ENCODE measurements around the gene SHCBP1. TPM values are rescaled to one million over a fixed set of nuclear protein-coding genes. Genes with fewer than 3 reads are reported as not detected.

SHCBP1 gene
- total RNA-seq, 1 donor from 2014 or later = 18.7 TPM

DNA sequence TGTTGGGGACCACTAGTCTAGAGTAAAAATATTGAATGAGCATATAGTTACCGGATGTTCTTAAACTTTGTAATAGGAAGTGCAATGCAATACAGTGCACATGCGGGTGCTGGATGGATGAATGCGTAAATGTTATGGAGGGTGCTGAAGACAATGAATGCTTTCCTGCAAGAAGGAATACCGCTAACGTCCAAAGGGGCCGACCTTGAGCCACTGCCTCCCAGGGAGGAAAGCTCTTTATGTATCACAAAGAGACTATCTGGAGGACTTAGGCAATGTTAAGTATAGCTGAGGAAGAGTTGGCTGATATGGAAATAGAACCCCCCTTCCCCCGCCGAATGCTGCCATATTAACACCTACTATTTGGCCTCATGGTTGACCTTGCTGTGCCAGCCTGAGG is 27.5 kb upstream of the SHCBP1 start:
- no peaks in the 10 kb centered on the region for H3F3A ChIP-seq (ENCODE audit: low read depth)
- H3K27ac ChIP-seq = no peak overlapping the region
- TF ChIP-seq EZH2phosphoT487 (IDR thresholded peaks at IDR 0.05) = no peak
- TF ChIP-seq, protein P1, sequence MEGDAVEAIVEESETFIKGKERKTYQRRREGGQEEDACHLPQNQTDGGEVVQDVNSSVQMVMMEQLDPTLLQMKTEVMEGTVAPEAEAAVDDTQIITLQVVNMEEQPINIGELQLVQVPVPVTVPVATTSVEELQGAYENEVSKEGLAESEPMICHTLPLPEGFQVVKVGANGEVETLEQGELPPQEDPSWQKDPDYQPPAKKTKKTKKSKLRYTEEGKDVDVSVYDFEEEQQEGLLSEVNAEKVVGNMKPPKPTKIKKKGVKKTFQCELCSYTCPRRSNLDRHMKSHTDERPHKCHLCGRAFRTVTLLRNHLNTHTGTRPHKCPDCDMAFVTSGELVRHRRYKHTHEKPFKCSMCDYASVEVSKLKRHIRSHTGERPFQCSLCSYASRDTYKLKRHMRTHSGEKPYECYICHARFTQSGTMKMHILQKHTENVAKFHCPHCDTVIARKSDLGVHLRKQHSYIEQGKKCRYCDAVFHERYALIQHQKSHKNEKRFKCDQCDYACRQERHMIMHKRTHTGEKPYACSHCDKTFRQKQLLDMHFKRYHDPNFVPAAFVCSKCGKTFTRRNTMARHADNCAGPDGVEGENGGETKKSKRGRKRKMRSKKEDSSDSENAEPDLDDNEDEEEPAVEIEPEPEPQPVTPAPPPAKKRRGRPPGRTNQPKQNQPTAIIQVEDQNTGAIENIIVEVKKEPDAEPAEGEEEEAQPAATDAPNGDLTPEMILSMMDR (IDR thresholded peaks at IDR 0.05) = peak; percentile 11
- no peaks in the 10 kb centered on the region for H3K27me3 ChIP-seq
- H3K9me3 ChIP-seq (ENCODE audit: low read depth) = no peaks in the 10 kb centered on the region
- peaks cover 14% of the 10 kb centered on the region for H3K9me3 Mint-ChIP-seq
- no peak overlapping the region for H3K4me3 ChIP-seq
- no peak overlapping the region for H3K4me2 ChIP-seq
- no peaks in the 10 kb centered on the region for H3K4me1 ChIP-seq
- H3K36me3 Mint-ChIP-seq = no peaks in the 10 kb centered on the region
- DNase-seq (ENCODE audit: low spot score) = no peak
- no peaks in the 10 kb centered on the region for H3K36me3 ChIP-seq
- no peak overlapping the region for H3K4me3 Mint-ChIP-seq
- no peak overlapping the region for H3K27ac Mint-ChIP-seq
- H3K9ac ChIP-seq = no peak overlapping the region
- peaks cover 4% of the 10 kb centered on the region for H3K27me3 Mint-ChIP-seq (ENCODE audit: insufficient read depth, low read depth)
- H3K79me2 ChIP-seq (ENCODE audit: low read depth) = no peaks in the 10 kb centered on the region
- H4K20me1 ChIP-seq (ENCODE audit: low read depth) = no peaks in the 10 kb centered on the region
- no peak overlapping the region for H2AFZ ChIP-seq (replicated peaks)
- peaks cover 2% of the 10 kb centered on the region for H3K4me1 Mint-ChIP-seq

DNA sequence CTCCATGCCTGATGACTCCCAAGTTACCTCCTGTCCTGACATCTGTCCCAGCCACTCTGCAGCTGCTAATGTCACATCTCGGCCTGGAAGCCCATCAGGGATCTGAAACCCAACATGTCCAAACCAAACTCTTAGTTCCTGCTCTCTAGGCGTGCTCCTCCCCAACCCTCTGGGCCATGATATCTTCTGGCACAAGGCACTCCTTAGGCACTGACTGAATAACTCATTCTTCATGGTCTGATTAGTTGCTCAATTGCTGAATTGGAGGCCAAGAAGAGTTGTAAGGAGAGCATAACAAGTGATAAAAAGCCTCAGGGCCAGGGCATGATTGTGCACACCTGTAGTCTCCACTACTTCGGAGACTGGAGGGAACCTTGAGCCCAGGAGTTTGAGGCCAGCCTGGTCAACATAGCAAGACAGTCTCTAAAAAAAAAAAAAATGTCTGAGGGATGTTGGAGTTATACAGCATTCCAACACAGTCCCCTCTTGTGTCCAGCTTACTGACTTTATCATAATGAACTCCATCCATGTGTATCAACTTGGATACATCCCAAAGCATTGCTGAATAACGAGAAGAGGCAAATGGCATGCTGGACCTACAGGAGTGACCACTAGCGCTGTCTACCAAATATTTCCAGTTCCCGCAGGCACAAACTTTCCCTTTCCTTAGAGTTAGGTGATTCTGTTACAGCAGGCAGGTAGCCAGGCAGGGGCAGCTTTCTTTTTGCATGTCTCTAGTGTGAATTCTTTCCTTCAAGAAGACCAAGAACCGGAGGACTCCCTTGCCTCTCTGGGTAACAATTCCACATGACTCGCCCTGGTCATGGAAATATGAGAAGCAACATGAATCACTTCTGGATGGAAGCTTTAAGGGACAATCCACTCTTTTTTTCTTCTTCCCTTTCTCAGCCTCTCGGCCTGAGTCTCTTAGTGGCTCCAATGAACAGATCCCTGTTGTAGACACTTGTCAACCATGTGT is 18.1 kb upstream of the SHCBP1 start:
- H4K20me1 ChIP-seq (ENCODE audit: low read depth) = no peaks in the 10 kb centered on the region
- no peak overlapping the region for H3K27ac Mint-ChIP-seq
- H3K4me3 Mint-ChIP-seq = peak overlapping the region; percentile 23
- H3K9me3 Mint-ChIP-seq = peaks cover 15% of the 10 kb centered on the region
- peaks cover 17% of the 10 kb centered on the region for H3K27me3 ChIP-seq
- DNase-seq (ENCODE audit: low spot score) = no peak
- no peak overlapping the region for H2AFZ ChIP-seq (replicated peaks)
- no peak overlapping the region for H3K4me3 ChIP-seq
- H3K36me3 Mint-ChIP-seq = no peaks in the 10 kb centered on the region
- H3F3A ChIP-seq (ENCODE audit: low read depth) = no peaks in the 10 kb centered on the region
- H3K27me3 Mint-ChIP-seq (ENCODE audit: insufficient read depth, low read depth) = no peaks in the 10 kb centered on the region
- H3K79me2 ChIP-seq (ENCODE audit: low read depth) = no peaks in the 10 kb centered on the region
- H3K4me1 ChIP-seq = no peaks in the 10 kb centered on the region
- no peaks in the 10 kb centered on the region for H3K36me3 ChIP-seq
- no peak overlapping the region for H3K4me2 ChIP-seq
- H3K27ac ChIP-seq = no peak overlapping the region
- no peaks in the 10 kb centered on the region for H3K4me1 Mint-ChIP-seq
- no peaks in the 10 kb centered on the region for H3K9me3 ChIP-seq (ENCODE audit: low read depth)
- no peak overlapping the region for H3K9ac ChIP-seq
- TF ChIP-seq EZH2 (IDR thresholded peaks at IDR 0.05) (no peak), EZH2phosphoT487 (IDR thresholded peaks at IDR 0.05) (no peak)
- TF ChIP-seq, protein P1 (IDR thresholded peaks at IDR 0.05) = no peak

DNA sequence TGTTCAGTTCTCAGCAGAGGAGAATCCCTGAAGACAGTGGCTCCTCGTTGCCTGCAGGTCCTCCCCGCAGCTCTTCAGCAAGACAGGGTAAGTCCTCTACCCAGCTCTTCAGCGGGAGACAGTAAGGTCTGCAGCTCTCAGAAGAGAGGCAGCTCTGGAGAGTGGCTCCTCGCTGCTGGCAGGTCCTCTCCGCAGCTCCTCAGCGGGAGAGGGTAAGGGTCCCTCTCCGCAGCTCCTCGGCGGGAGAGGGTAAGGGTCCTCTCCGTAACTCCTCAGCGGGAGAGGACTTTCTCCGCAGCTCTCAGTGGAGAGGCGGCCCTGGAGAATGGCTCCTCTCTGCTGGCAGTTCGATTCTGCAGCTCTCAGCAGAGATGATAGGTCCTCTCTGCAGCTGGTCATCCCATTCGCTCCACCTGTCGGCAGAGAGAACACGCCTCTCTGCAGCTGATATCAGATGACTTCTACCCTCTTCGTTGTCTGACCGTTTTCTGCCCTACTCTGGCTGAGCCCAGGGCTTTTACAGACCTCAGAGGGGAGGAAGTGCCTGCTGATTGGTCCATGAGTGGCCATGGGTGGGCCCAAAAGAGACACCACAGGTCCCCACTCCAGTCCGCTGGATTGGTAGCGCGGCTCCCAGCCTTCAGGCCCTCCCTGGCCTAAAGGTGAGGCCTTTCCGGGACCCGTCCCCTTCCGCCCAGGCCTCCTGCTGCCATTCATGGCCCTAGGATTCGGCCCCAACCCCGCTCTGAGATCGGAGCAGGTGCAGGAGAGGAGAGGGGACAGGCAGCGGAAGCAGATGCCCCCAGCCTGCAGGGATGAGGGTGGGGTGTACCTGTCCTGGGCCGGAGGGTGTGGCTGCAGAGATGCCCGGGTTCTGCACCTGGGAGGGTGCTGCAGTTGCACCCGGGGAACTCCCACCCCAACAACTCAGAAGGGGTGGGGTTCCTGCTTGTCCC is 11.9 kb upstream of the SHCBP1 start:
- DNase-seq (ENCODE audit: low spot score) = peak; percentile 76
- H3K4me1 Mint-ChIP-seq = peaks cover 19% of the 10 kb centered on the region
- no peaks in the 10 kb centered on the region for H3K9me3 ChIP-seq (ENCODE audit: low read depth)
- H2AFZ ChIP-seq (replicated peaks) = peak overlapping the region; percentile 95
- TF ChIP-seq EZH2phosphoT487 (IDR thresholded peaks at IDR 0.05) = no peak
- no peak for TF ChIP-seq EZH2 (IDR thresholded peaks at IDR 0.05)
- TF ChIP-seq, protein P1 (IDR thresholded peaks at IDR 0.05) = no peak
- H3K27ac Mint-ChIP-seq = no peak overlapping the region
- no peaks in the 10 kb centered on the region for H4K20me1 ChIP-seq (ENCODE audit: low read depth)
- no peak overlapping the region for H3K9ac ChIP-seq
- H3K4me3 Mint-ChIP-seq = peak overlapping the region; percentile 60
- H3K27ac ChIP-seq = no peak overlapping the region
- H3K79me2 ChIP-seq (ENCODE audit: low read depth) = no peaks in the 10 kb centered on the region
- H3K4me3 ChIP-seq = peak overlapping the region; percentile 55
- peak overlapping the region; percentile 84 for H3K4me2 ChIP-seq
- peaks cover 22% of the 10 kb centered on the region for H3K27me3 ChIP-seq
- H3K9me3 Mint-ChIP-seq = peaks cover 4% of the 10 kb centered on the region
- H3F3A ChIP-seq (ENCODE audit: low read depth) = peaks cover 15% of the 10 kb centered on the region
- H3K36me3 Mint-ChIP-seq = no peaks in the 10 kb centered on the region
- peaks cover 2% of the 10 kb centered on the region for H3K27me3 Mint-ChIP-seq (ENCODE audit: insufficient read depth, low read depth)
- H3K36me3 ChIP-seq = no peaks in the 10 kb centered on the region
- H3K4me1 ChIP-seq = peaks cover 9% of the 10 kb centered on the region
